Activated CD4-positive, alpha-beta T cell treated with anti-CD3 and anti-CD28 coated beads, Interleukin-2, amount 50 U/mL, for 24 hours (primary cell): ENCODE results near the gene TCERG1L.

Experiments used
- DNase-seq, 2 donors: peaks; one replicate each; pipeline ENCODE4 v3.0.0-alpha.2; 2020; ENCODE audit warnings: low read depth in 1 of 2, low spot score in 1 of 2

TCERG1L gene

GRCh38 chr10:131271966-131272365, 39.6 kb downstream of the TCERG1L start:
- DNase-seq, result no peak

DNA sequence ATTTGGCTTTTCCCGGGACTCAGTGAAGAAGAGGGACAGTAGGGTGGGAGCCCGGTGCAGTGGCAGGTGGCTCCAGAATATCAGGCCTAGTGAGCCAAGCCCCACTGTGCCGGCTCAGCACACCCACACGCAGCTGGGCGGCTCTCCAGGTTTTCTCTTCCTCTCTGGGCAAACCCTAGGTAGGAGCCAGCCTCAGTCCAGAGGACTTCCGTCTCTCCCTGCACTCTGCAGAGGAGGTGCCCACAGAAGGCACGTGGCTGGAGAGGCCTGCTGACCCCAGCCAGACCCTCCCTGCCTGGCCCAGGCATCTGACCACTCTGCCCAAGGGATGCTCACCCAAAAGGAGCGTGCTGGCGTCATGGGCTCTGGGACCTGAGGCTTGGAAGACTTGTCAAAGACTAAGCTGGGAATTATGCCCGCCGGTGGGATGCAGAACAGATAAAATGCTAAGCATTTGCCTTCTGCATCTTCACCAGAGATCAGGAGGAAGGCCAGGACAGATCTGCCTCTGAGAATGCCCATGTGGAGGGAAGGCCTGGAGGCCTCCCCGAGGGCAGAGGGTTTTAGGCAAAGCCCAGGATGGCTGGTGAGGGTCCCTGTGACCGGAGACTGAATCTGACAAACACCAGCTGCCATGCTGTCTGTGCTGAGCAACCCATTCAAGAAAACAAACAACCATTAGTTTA, 40.2 kb downstream of the TCERG1L start:
- no peak for DNase-seq

DNA sequence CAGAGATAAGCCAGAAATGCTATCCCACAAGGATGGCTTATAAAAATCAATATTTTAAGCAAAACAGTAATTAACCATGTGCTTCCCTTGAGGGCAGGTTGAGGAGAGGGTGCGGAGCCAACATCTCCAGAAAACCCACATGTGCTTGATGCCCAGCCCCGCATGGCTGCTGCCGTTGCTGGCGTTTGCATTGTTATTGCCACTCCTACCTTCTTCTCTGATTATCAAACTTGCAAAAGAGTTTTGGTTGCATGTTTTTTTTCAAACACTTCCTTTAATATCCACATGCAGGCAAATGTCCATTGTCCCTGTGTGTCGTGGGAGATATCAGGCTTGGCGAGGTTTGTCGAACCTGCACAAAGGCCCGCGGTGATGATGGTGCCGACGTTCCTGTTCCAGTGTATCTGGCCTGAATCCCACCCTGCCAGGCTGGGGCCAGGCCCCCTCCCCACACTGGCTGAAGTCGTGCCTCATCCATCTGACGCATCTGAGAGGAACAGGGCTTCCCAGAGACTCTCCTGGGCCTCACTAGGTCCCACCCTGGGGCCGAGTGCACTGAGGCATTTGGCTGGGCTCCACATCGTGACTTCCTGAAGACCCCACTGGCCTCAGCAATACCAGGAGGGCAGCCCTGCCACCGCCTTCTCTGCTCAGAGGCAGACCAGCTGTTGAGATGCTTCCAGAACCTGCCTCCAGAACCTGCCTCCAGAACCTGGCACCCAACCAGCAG, 40.9 kb downstream of the TCERG1L start:
- DNase-seq, result no peak

DNA sequence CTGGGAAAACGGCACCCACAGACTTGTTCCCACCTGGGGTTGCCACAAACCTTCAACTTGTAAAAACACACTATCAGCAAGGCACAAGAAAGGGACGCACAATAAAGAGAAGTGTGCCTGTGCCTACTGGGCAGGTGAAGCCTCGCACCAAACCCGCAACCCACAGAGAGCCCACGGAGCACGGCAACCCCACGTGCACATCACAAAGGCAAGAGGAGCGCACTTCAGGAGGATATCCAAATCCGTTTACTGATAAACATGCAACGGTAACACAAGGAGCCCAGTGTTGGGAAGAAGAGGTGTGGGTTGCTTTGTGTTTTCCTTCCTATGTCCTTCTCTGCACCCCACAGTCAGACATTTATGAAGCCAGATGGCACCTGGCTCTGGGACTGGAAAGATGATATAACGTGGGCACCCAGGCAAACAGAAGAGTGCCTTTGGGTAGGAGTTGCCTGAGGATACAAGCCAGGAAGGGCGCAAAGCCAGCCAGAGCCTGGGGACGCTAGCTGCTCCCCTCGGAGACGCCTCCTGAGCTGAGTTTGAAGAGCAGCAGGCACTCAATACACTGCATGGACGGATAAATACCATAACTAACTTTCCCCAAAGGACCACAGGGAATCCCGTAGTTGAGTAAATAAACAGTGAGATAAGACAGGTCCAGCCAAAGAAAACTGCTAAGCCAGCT, 41.6 kb downstream of the TCERG1L start:
- DNase-seq, result no peak

DNA sequence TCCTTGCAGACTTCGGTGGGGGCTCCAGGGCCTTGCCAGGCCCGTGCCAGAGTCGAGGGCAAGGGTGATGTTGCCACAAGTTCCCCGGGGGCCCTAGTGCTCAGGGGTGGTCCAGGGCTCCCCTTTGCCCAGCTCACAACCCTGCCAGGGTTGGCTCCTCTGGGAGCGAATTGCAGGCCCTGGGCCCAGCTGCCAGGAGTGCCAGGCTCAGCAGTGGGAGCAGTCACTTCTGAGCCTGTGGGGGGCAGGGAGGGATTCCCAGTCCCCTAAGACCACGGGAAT, 43.8 kb downstream of the TCERG1L start:
- no peak for DNase-seq

DNA sequence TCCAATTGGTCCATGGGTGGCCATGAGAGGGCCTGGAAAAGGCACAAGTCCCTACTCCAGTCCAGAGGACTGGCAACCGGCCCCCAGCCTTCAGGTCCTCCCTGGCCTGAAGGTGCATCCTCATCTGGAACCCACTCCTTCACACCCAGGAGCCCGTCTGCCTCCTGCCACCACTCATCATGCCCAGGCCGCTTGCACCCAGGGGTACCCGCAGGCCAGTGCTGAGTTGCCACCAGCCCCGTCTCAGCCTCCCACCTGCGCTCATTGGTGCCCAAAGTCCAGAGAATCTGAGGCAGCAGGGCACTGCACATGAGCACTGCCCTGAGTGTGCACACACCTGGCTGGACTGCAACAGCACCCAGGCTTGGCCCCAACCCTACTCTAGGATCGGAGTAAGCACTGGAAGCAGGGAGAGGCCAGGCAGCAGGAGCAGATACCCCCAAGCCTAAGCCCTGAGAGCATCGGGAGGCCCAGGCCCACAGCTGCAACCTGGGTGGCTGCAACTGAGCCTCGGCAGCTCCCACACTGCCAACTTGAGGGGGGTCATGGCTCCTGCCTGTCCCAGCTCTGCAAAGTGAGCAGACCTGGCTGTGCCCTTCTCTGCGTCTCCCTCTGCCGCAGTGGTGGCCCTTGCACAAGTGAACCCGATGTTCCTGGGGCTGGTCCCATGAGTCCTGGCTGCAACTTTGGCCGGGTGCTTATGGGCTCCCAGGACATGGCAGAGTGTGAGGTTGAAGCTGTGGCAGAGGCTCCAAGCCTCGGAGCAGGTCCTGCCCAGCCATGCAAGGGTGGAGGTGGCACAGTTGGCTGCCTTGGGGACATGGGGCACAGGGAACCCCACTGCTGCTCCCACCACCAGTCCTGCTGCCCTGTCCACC, 44.3 kb downstream of the TCERG1L start:
- no peak for DNase-seq

GRCh38 chr10:131264110-131264788, 47.3 kb downstream of the TCERG1L start:
- no peak for DNase-seq

DNA sequence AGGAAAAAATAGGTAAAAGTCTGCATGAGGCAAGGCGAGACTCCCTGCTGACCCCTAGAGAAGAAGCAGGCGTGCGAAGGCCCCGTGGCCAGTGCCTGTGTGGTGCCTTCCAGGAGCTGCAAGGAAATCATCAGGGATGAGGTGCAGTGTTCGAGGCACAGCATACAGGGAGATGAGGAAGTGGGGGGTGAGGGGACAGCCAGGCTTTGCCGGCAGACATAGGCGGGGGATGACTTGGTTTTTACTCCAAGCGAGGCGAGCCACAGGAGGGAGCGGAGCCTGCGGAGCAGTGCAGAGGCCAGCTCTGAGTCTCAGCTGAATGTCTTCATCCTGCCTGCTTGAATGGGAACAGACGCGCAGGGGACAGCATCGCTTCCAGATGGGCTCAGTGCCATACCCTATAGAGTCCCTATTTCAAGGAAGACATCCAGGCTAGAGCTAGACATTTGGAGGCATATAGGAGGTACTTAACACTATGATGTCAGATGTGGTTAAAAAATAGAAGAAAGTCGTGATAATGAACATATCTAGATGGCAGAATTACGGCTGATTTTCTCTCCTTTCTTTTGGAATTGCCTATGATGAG, 49.5 kb downstream of the TCERG1L start:
- no peak for DNase-seq

DNA sequence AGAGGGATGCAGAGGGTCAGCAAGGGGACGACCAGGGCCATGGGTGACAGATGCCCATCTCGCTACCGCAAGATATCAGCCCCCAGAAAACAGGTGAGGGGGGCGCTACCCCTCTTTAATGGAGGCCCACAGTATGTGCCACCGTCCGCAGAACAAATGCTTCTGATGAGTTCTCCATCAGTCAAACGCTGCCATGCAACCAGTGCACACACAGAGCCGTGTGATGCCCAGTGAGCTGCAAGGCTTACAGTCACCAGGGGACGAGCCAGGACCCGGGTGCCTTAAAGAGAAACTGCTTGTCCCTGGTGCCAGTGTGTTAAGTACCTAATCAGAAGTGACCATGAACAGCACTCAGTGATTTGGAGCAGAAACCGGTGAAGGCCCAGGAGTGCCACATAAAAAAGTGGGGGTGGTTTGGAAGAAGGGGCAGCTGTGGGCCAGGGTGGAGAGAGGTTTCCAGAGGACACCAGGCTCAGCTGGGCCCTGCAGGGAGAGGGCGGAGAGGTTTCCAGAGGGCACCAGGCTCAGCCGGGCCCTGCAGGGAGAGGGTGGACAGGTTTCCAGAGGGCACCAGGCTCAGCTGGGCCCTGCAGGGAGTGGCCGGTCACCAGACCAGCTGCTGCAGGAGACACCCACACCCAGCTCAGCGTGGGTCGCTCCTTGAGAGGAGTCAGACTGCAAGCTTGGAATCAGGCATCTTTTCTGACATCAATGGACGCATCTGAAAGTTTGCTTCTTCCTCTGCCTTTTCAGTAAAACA, 50.9 kb downstream of the TCERG1L start:
- no peak for DNase-seq

GRCh38 chr10:131260031-131260430, 51.5 kb downstream of the TCERG1L start:
- no peak for DNase-seq

GRCh38 chr10:131259535-131259934, 52.0 kb downstream of the TCERG1L start:
- DNase-seq, result no peak

GRCh38 chr10:131258256-131258655, 53.3 kb downstream of the TCERG1L start:
- DNase-seq, result no peak

DNA sequence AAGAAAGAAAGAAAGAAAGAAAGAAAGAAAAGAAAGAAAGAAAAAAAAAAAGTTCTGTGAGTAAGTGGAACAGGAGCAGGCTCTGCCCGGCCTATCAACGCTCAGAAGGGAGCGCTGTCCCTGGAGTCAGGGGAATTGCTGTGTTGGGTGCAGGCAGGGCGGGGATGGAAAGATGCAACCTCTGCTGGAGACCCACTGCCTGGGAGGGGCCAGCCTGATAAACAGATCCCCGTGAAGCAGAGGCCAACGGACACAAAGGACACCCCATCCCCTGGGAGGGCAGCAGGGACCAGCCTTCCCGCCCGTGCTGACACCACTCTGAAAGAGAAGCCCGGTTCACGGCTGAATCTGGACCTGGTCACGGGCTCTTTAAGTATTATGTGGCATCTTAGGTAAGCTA, 54.5 kb downstream of the TCERG1L start:
- no peak for DNase-seq

DNA sequence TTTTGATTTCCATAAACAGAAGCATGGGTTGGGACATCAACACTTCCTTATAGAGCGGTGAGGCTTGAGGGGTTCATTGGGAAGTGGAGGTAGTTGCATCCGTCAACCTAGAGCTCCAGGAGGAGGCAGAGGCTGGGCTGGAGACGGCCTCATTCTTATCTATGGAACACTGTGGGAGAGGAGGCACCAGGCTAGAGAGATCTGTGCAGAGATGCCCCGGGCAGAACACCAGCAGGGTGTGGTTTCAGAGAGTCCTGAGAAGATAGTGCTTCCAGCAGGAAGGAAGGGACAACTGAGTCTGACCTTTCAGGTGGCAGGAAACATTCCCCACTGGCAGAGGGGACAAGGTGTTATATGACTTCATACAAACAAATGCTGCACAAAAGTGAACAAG, 56.7 kb downstream of the TCERG1L start:
- DNase-seq, result no peak

DNA sequence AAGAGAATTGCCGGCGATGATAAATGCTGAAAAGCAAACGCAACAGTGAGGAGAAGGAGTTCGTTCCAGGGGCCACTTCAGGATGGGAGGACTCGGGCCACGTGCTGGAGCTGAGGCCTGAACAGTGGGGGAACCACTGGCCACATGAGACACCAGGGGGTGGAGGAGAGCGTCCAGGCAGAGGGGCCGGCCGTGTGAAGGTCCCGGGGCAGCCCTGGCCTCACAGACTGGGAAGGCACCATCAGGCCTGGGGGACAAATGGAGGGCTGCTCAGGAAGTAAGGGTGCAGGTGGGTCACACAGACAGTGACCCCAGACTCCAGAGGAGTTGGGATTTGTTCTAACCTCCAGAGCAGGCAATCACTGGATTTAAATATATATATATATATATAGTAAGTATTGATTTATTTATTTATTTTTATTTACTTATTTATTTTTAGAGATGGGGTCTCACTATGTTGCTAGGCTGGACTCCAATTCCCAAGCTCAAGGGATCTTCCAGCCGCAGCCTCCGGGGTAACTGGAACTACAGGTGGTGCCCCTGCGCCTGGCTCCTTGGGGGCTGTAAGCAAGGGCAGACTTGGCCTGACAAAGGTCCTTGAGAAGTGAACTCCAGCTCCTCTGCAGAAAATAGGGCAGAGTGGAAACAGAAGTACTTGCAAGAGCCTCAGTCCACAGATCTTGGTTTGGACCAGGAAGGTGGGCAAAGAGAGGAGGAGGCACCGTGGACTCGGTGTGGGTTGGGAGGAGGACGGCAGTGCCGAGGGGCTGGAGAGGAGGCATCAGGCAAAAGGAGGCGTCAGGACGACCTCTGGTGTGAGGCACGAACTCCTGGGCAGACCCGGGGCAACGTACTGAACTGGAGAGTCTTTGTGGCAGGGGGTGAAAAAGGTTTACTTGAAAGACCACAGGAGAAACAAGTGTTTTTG, 57.3 kb downstream of the TCERG1L start:
- no peak for DNase-seq

- DNase-seq, result no peak
Observed at GRCh38 chr10:131252567-131253276, 58.8 kb downstream of the TCERG1L start.

DNA sequence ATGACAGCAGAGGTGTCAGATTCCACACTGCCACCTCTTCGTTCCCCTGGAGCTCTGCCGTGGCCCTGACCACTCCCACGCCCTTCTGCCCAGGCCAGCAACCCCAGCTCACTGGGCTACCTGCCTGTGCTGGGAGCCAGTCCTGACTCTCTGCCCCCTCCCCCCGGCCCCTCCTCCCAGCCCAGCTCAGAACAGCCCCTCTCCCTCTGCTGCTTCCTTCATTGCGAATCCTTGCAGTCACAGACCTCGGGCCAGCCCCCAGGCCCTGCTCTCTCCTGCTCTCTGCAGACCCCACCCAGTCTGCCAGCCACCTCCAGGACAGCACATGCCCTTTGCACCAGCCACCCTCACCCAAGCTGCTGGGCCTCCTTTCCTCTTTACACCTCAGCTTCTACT, 60.4 kb downstream of the TCERG1L start:
- no peak for DNase-seq

GRCh38 chr10:131250454-131251145, 60.9 kb downstream of the TCERG1L start:
- no peak for DNase-seq
